ENCODE results near the gene LRRC4B.

Gene LRRC4B

GRCh38 chr19:50520822-50521465 is 47.3 kb downstream of the LRRC4B start:
- DNase-seq (ENCODE audit: low read depth in 1 of 2, low spot score in 1 of 2) = no peak

- no peak for DNase-seq (ENCODE audit: low read depth in 1 of 2, low spot score in 1 of 2)
Measured at GRCh38 chr19:50519006-50519575, 49.1 kb downstream of the LRRC4B start.

- DNase-seq (ENCODE audit: low read depth in 1 of 2, low spot score in 1 of 2) = no peak
Measured at GRCh38 chr19:50518091-50519005, 49.9 kb downstream of the LRRC4B start.

- no peak for DNase-seq (ENCODE audit: low read depth in 1 of 2, low spot score in 1 of 2)
Measured at GRCh38 chr19:50517704-50518075, 50.5 kb downstream of the LRRC4B start.

- DNase-seq (ENCODE audit: low read depth in 1 of 2, low spot score in 1 of 2) = no peak
Measured at GRCh38 chr19:50516964-50517703, 51.1 kb downstream of the LRRC4B start.

GRCh38 chr19:50516456-50516855 is 51.8 kb downstream of the LRRC4B start:
- no peak for DNase-seq (ENCODE audit: low read depth in 1 of 2, low spot score in 1 of 2)

- no peak for DNase-seq (ENCODE audit: low read depth in 1 of 2, low spot score in 1 of 2)
Measured at GRCh38 chr19:50515168-50515561, 53.1 kb downstream of the LRRC4B start.

- no peak for DNase-seq (ENCODE audit: low read depth in 1 of 2, low spot score in 1 of 2)
Measured at GRCh38 chr19:50514346-50515167, 53.7 kb downstream of the LRRC4B start.

GRCh38 chr19:50513746-50514345 is 54.4 kb downstream of the LRRC4B start, which contains the start of gene ASPDH:
ASPDH (minus strand) TSS chr19:50513913; CDS start chr19:50513823, 90 bp downstream.
- no peak for DNase-seq (ENCODE audit: low read depth in 1 of 2, low spot score in 1 of 2)

- no peak for DNase-seq (ENCODE audit: low read depth in 1 of 2, low spot score in 1 of 2)
Measured at GRCh38 chr19:50512999-50513745, 55.1 kb downstream of the LRRC4B start.

GRCh38 chr19:50512112-50512998 is 55.9 kb downstream of the LRRC4B start:
- no peak for DNase-seq (ENCODE audit: low read depth in 1 of 2, low spot score in 1 of 2)

- DNase-seq (ENCODE audit: low read depth in 1 of 2, low spot score in 1 of 2) = peak; percentile 92 to 95
Measured at GRCh38 chr19:50511069-50511822, 57.0 kb downstream of the LRRC4B start, which contains the start of gene JOSD2. JOSD2 (minus strand) TSS chr19:50511191; CDS start chr19:50510431, 760 bp downstream.

GRCh38 chr19:50510700-50511068 is 57.6 kb downstream of the LRRC4B start:
- no peak for DNase-seq (ENCODE audit: low read depth in 1 of 2, low spot score in 1 of 2)

GRCh38 chr19:50510121-50510670 is 58.0 kb downstream of the LRRC4B start:
- no peak for DNase-seq (ENCODE audit: low read depth in 1 of 2, low spot score in 1 of 2)

- DNase-seq (ENCODE audit: low read depth in 1 of 2, low spot score in 1 of 2) = no peak
Measured at GRCh38 chr19:50509366-50509765, 58.9 kb downstream of the LRRC4B start.

- DNase-seq (ENCODE audit: low read depth in 1 of 2, low spot score in 1 of 2) = no peak
Measured at GRCh38 chr19:50508843-50509190, 59.4 kb downstream of the LRRC4B start.

- no peak for DNase-seq (ENCODE audit: low read depth in 1 of 2, low spot score in 1 of 2)
Measured at GRCh38 chr19:50507376-50507775, 60.9 kb downstream of the LRRC4B start.
